Loucy (cell line): Measurements from ENCODE around the gene CCM2L.

Experiments used
- CTCF ChIP-seq: fragments of 200-600 bp; sonication (generic); conservative IDR thresholded peaks from 2 replicates; pipeline ENCODE4 v1.5.1; 2014; ENCODE audit warnings: mild to moderate bottlenecking, antibody characterized with exemption, low read length
- EZH2phosphoT487 ChIP-seq: fragments of 200-600 bp; IDR thresholded peaks from 2 replicates; pipeline ENCODE4 v1.6.1; 2018; ENCODE audit warnings: antibody characterized with exemption, mild to moderate bottlenecking, moderate library complexity, borderline replicate concordance

- TF ChIP-seq CTCF = no peak
- no peak for TF ChIP-seq EZH2phosphoT487
Measured at GRCh38 chr20:32056708-32057483, 46.7 kb downstream of the CCM2L start.
